ENCODE data around the gene PTPN21.
"Not testable (repeated sequence)": the region's sequence is repeated elsewhere in the genome, so short reads cannot be mapped to it uniquely, and the experiment has no call there.

The PTPN21 gene

GRCh38 chr14:88551094-88551870, 3.5 kb downstream of the PTPN21 start:
- DNase-seq = peak; percentile 68

GRCh38 chr14:88550078-88550477, 4.7 kb downstream of the PTPN21 start:
- DNase-seq = no peak

- no peak for DNase-seq
Measured at GRCh38 chr14:88547386-88547780, 7.4 kb downstream of the PTPN21 start.

- DNase-seq = no peak
Measured at GRCh38 chr14:88546621-88547385, 8.0 kb downstream of the PTPN21 start.

GRCh38 chr14:88545256-88545655, 9.6 kb downstream of the PTPN21 start:
- DNase-seq = no peak

GRCh38 chr14:88542857-88543795, 11.7 kb downstream of the PTPN21 start:
- DNase-seq = no peak

- no peak for DNase-seq
Measured at GRCh38 chr14:88541324-88541723, 13.5 kb downstream of the PTPN21 start.

- DNase-seq = no peak
Measured at GRCh38 chr14:88535813-88536212, 19.0 kb downstream of the PTPN21 start.

GRCh38 chr14:88535149-88535548, 19.7 kb downstream of the PTPN21 start:
- DNase-seq = no peak

GRCh38 chr14:88533064-88533602, 21.7 kb downstream of the PTPN21 start:
- no peak for DNase-seq

- DNase-seq = not testable (repeated sequence)
Measured at GRCh38 chr14:88529889-88530288, 24.9 kb downstream of the PTPN21 start.

GRCh38 chr14:88522393-88522792, 32.4 kb downstream of the PTPN21 start:
- DNase-seq = no peak

GRCh38 chr14:88521818-88522217, 33.0 kb downstream of the PTPN21 start:
- no peak for DNase-seq

- DNase-seq = no peak
Measured at GRCh38 chr14:88519907-88520306, 34.9 kb downstream of the PTPN21 start.

- no peak for DNase-seq
Measured at GRCh38 chr14:88518592-88519512, 36.0 kb downstream of the PTPN21 start.

- no peak for DNase-seq
Measured at GRCh38 chr14:88516861-88517357, 37.9 kb downstream of the PTPN21 start.

- no peak for DNase-seq
Measured at GRCh38 chr14:88515499-88516221, 39.1 kb downstream of the PTPN21 start.

- DNase-seq = no peak
Measured at GRCh38 chr14:88507208-88507607, 47.6 kb downstream of the PTPN21 start.

GRCh38 chr14:88505621-88506020, 49.2 kb downstream of the PTPN21 start:
- DNase-seq = no peak

GRCh38 chr14:88504602-88505001, 50.2 kb downstream of the PTPN21 start:
- DNase-seq = no peak

Measured in stimulated activated CD4-positive, alpha-beta T cell treated with anti-CD3 and anti-CD28 coated beads, Interleukin-1b, Interleukin-23, amount 100 ng/mL, for 48 hours (primary cell).